Measurements from ENCODE around the gene STX1B.
A peak's percentile ranks its signal among the peaks of the same experiment; 100 is the strongest.

The STX1B gene

GRCh38 chr16:31002250-31002700 is 8.2 kb downstream of the STX1B start:
- in situ Hi-C loops (cut with HindIII; ENCODE audit: low sequenced_read_pairs), result loop anchor here (5.0 kb wide), 1 partner anchor 60 kb away; no protein-coding TSS in a partner anchor
- TF ChIP-seq CTCF (IDR thresholded peaks at IDR 0.05; ENCODE audit: low read depth, low read length, missing control alignments), result no peak
- DNase-seq (ENCODE audit: low read depth), result no peak
- H3K4me3 ChIP-seq (ENCODE audit: low read depth, low read length), result no peak overlapping the region

- DNase-seq (ENCODE audit: low read depth), result no peak
- no peak for TF ChIP-seq CTCF (IDR thresholded peaks at IDR 0.05; ENCODE audit: low read depth, low read length, missing control alignments)
- in situ Hi-C loops (cut with HindIII; ENCODE audit: low sequenced_read_pairs), result loop anchor here (5.0 kb wide), 1 partner anchor 61 kb away; no protein-coding TSS in a partner anchor
- H3K4me3 ChIP-seq (ENCODE audit: low read depth, low read length), result no peak overlapping the region
Measured at GRCh38 chr16:31001507-31002249, 8.8 kb downstream of the STX1B start.

GRCh38 chr16:31000671-31001382 is 9.6 kb downstream of the STX1B start:
- no peak overlapping the region for H3K4me3 ChIP-seq (ENCODE audit: low read depth, low read length)
- TF ChIP-seq CTCF (IDR thresholded peaks at IDR 0.05; ENCODE audit: low read depth, low read length, missing control alignments), result no peak
- DNase-seq (ENCODE audit: low read depth), result no peak
- in situ Hi-C loops (cut with HindIII; ENCODE audit: low sequenced_read_pairs), result loop anchor here (5.0 kb wide), 1 partner anchor 61 kb away; no protein-coding TSS in a partner anchor

- no peak for TF ChIP-seq CTCF (IDR thresholded peaks at IDR 0.05; ENCODE audit: low read depth, low read length, missing control alignments)
- no peak for DNase-seq (ENCODE audit: low read depth)
- in situ Hi-C loops (cut with HindIII; ENCODE audit: low sequenced_read_pairs), result no loop called here
- H3K4me3 ChIP-seq (ENCODE audit: low read depth, low read length), result no peak overlapping the region
Measured at GRCh38 chr16:30998852-30999761, 11.3 kb downstream of the STX1B start.

- in situ Hi-C loops (cut with HindIII; ENCODE audit: low sequenced_read_pairs), result no loop called here
- DNase-seq (ENCODE audit: low read depth), result peak; percentile 48
- H3K4me3 ChIP-seq (ENCODE audit: low read depth, low read length), result peak overlapping the region; percentile 39
- no peak for TF ChIP-seq CTCF (IDR thresholded peaks at IDR 0.05; ENCODE audit: low read depth, low read length, missing control alignments)
Measured at GRCh38 chr16:30997725-30998711, 12.4 kb downstream of the STX1B start.
